ENCODE data around the gene MYL6. TPM values are rescaled to one million over a fixed set of nuclear protein-coding genes. Genes with fewer than 3 reads are reported as not detected.

Gene MYL6
- total and polyA plus RNA-seq, 9 of the 15 experiments (the other 6 are each of a cell fraction or from before 2014, with no cell fraction given) = 557 to 1,664 (median 958) TPM

GRCh38 chr12:56189099-56189917 lies 31.1 kb downstream of the MYL6 start, which contains the start of gene SMARCC2 (continued):
- TF ChIP-seq ZBTB5 (IDR thresholded peaks at IDR 0.05) = no peak
- no peak for TF ChIP-seq ZC3H11A (IDR thresholded peaks at IDR 0.05; ENCODE audit: low read depth, low read length)
- no peak for TF ChIP-seq CHD2 (IDR thresholded peaks at IDR 0.05; ENCODE audit: low read depth, low read length)
- no peak for TF ChIP-seq U2AF2 (optimal IDR thresholded peaks at IDR 0.05; ENCODE audit: low read depth, low read length)
- TF ChIP-seq E4F1 (CRISPR knock-in tag; IDR thresholded peaks at IDR 0.05; ENCODE audit: borderline replicate concordance) = no peak
- no peak for TF ChIP-seq ATF3 (IDR thresholded peaks at IDR 0.05)
- TF ChIP-seq ATF3 (CRISPR knock-in tag; conservative IDR thresholded peaks at IDR 0.05) = no peak
- no peak for TF ChIP-seq GTF2B (IDR thresholded peaks at IDR 0.05; ENCODE audit: extremely low read depth, insufficient read length)
- TF ChIP-seq ARID2 (IDR thresholded peaks at IDR 0.05) = no peak
- no peak for TF ChIP-seq CREB5 (CRISPR knock-in tag; IDR thresholded peaks at IDR 0.05)
- peak; percentile 54; the same call in 1 of the 2 replicates for TF ChIP-seq CREM (IDR thresholded peaks at IDR 0.05; ENCODE audit: low read depth)
- 0 out of 2 replicates have a peak, but pooled peaks have one; percentile 14 for TF ChIP-seq ILF3 (IDR thresholded peaks at IDR 0.05; ENCODE audit: borderline replicate concordance)
- peak; percentile 80 for TF ChIP-seq RBFOX2 (IDR thresholded peaks at IDR 0.05; ENCODE audit: low read depth, low read length)
- TF ChIP-seq PATZ1 (CRISPR knock-in tag; IDR thresholded peaks at IDR 0.05; ENCODE audit: borderline replicate concordance) = no peak
- TF ChIP-seq HNRNPLL (IDR thresholded peaks at IDR 0.05; ENCODE audit: low read depth, low read length, poor library complexity, severe bottlenecking) = peak; percentile 2
- TF ChIP-seq RNF2 (IDR thresholded peaks at IDR 0.05) = no peak

Data from K562 (cell line).